Transverse colon (tissue), 4 donors: Measurements from ENCODE around the gene CACNA1C. TPM values are rescaled to one million over a fixed set of nuclear protein-coding genes. Genes with fewer than 3 reads are reported as not detected.

Experiments
- DNase-seq: peaks from one replicate; pipeline ENCODE4 v3.0.0-alpha.2; 2019
- H3K27ac ChIP-seq, 4 donors: fragments of 200-600 bp; sonication (generic); 2 replicates each; pipeline ENCODE4 v1.5.1; 2016 to 2018; ENCODE audit warnings: inconsistent platforms in 4 of 4
- H3K27me3 ChIP-seq: fragments of 200-600 bp; sonication (generic); 2 replicates; pipeline ENCODE4 v1.5.1; 2017; ENCODE audit warnings: inconsistent platforms
- H3K36me3 ChIP-seq, 4 donors: fragments of 200-600 bp; sonication (generic); 2 replicates each; pipeline ENCODE4 v1.5.1; 2017 to 2019; ENCODE audit warnings: inconsistent platforms in 4 of 4
- H3K4me1 ChIP-seq, 4 donors: fragments of 200-600 bp; sonication (generic); 2 replicates each; pipeline ENCODE4 v1.5.1; 2017 to 2020; ENCODE audit warnings: inconsistent platforms in 4 of 4
- H3K4me3 ChIP-seq, 4 donors: fragments of 200-600 bp; sonication (generic); 1 replicate in 1 of 4; 2 replicates in 3 of 4; pipeline versions ENCODE4 v1.5.1 to v1.6.1; 2017 to 2019; ENCODE audit warnings: inconsistent platforms in 4 of 4
- H3K9me3 ChIP-seq, 2 donors: fragments of 200-600 bp; sonication (generic); 2 replicates each; pipeline ENCODE4 v1.5.1; 2017 to 2019; ENCODE audit warnings: inconsistent platforms in 2 of 2
- EP300 ChIP-seq: sonication (generic); formaldehyde crosslinking; IDR thresholded peaks from one replicate; pipeline ENCODE4 v1.6.1; 2017; ENCODE audit warnings: antibody characterized with exemption, low read depth
- POLR2A ChIP-seq: fragments of 450-650 bp; IDR thresholded peaks from one replicate; pipeline ENCODE4 v1.6.1; 2016; ENCODE audit warnings: antibody characterized with exemption, mild to moderate bottlenecking, moderate library complexity
- POLR2AphosphoS5 ChIP-seq, 3 donors: sonication (generic); formaldehyde crosslinking; IDR thresholded peaks; one replicate each; pipeline ENCODE4 v1.6.1; 2016; ENCODE audit warnings: antibody characterized with exemption in 3 of 3
- WGBS, 2 donors: methylation state at CpG; one replicate each; pipeline ENCODE4 v1.1.5; 2018; ENCODE audit warnings: low coverage in 1 of 2; 5-methylcytosine and 5-hydroxymethylcytosine counted together
- in situ Hi-C, 4 donors: fragments of 200-750 bp; cut with MboI; loops; one replicate each; pipeline versions ENCODE4 v1.15.0 to v1.15.1; 2017; ENCODE audit warnings: low sequenced_read_pairs in 3 of 4, low pct_ligation_motif_present in 1 of 4, low pct_unique_long_range_greater_than_20kb in 1 of 4
- intact Hi-C: fragments of 100-400 bp; cut with DNase I; formaldehyde crosslinking; loops from one replicate; pipeline ENCODE4 v1.15.1; 2023; ENCODE audit warnings: low total_unique reads
- total RNA-seq, 4 donors: library from RNA; depleted of rRNA; stranded (reverse); fragments of >200 nt; gene quantifications; one replicate each; pipeline ENCODE4 v1.1.0, GENCODE V29; 2016
- TF ChIP-seq, protein P1 (sequence below), 5 experiments: fragments of 200-600 bp in 3 of 5; fragments of 450-650 bp in 2 of 5; sonication (generic) in 3 of 5; IDR thresholded peaks; 1 replicate in 2 of 5; 2 replicates in 3 of 5; pipeline ENCODE4 v1.5.1; 2016 to 2017; ENCODE audit warnings: antibody characterized with exemption in 5 of 5, inconsistent platforms in 3 of 5, mild to moderate bottlenecking in 2 of 5, moderate library complexity in 1 of 5

Gene CACNA1C
- total RNA-seq, 4 donors from 2014 or later = 18.8 to 35.2 (median 24.8) TPM

DNA sequence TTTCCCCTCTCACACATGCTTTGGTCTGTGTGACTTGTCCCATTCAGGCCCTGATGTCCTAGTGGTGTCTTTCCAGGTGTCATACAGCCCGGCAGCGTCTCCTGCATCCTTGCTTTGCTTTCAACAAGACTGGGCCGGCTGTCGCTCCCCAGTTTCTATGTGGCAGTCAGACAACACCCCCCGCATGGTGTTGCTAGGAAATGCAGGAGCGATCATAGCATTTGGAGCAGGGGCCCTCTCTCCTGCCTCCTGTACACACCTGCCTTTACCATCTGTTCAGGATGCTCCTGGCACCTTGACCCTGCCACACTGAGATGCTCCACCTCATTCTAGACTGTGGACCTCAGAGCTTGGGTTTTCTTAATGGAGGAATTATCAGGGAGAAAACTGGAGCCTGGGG lies 29.5 kb downstream of the CACNA1C start:
- TF ChIP-seq POLR2AphosphoS5 (IDR thresholded peaks at IDR 0.05) (no peak), POLR2A (no peak), EP300 (no peak)
- TF ChIP-seq, protein P1, sequence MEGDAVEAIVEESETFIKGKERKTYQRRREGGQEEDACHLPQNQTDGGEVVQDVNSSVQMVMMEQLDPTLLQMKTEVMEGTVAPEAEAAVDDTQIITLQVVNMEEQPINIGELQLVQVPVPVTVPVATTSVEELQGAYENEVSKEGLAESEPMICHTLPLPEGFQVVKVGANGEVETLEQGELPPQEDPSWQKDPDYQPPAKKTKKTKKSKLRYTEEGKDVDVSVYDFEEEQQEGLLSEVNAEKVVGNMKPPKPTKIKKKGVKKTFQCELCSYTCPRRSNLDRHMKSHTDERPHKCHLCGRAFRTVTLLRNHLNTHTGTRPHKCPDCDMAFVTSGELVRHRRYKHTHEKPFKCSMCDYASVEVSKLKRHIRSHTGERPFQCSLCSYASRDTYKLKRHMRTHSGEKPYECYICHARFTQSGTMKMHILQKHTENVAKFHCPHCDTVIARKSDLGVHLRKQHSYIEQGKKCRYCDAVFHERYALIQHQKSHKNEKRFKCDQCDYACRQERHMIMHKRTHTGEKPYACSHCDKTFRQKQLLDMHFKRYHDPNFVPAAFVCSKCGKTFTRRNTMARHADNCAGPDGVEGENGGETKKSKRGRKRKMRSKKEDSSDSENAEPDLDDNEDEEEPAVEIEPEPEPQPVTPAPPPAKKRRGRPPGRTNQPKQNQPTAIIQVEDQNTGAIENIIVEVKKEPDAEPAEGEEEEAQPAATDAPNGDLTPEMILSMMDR (IDR thresholded peaks at IDR 0.05) = no peak
- Histone ChIP-seq H3K4me3 (no peak overlapping the region), H3K27me3 (no peaks in the 10 kb centered on the region), H3K4me1 (peaks cover 0 to 9% (median 3%) of the 10 kb centered on the region in 4 donors), H3K36me3 (no peaks in the 10 kb centered on the region), H3K27ac (peak overlapping the region; percentile 19 to 70 (median 43)), H3K9me3 (no peaks in the 10 kb centered on the region)
- 95% methylated on average over 6 of the region's 6 CpGs; no CpG with 5 or more reads in 1 of the 2 donors for WGBS, 2 donors
- in situ Hi-C loops = no loop called here
- DNase-seq = no peak
- intact Hi-C loops = no loop called here

DNA sequence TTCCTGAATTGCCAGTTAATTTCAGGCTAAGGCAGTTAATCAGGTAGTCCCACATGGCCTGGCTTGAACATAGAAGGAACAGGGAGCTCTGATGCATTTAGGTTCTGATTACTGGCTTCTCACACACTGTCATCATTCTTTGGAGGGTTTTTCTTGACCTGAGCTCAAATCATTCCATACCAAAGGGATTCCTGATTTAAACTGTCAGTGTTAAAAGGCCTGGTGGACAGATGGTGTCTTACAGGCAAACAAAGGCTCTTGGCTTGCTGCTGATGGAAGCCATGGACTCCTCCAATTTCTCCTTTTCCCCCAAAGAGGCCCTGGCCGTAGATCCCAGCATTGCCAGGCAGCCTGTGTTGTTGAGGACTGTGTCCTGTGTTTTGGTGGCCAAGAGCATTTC lies 30.2 kb downstream of the CACNA1C start:
- Histone ChIP-seq H3K4me3 (no peak overlapping the region), H3K27ac (peak overlapping the region; percentile 19 to 70 (median 46)), H3K36me3 (no peaks in the 10 kb centered on the region), H3K9me3 (no peaks in the 10 kb centered on the region), H3K4me1 (peaks cover 0 to 9% (median 3%) of the 10 kb centered on the region in 4 donors), H3K27me3 (no peaks in the 10 kb centered on the region)
- WGBS, 2 donors = 56% methylated on average over 1 of the region's 1 CpG; no CpG with 5 or more reads in 1 of the 2 donors
- DNase-seq = no peak
- no peak for TF ChIP-seq POLR2AphosphoS5 (IDR thresholded peaks at IDR 0.05)
- no peak for TF ChIP-seq EP300
- TF ChIP-seq, protein P1 (IDR thresholded peaks at IDR 0.05) = no peak
- no peak for TF ChIP-seq POLR2A
- in situ Hi-C loops = no loop called here
- intact Hi-C loops = no loop called here

DNA sequence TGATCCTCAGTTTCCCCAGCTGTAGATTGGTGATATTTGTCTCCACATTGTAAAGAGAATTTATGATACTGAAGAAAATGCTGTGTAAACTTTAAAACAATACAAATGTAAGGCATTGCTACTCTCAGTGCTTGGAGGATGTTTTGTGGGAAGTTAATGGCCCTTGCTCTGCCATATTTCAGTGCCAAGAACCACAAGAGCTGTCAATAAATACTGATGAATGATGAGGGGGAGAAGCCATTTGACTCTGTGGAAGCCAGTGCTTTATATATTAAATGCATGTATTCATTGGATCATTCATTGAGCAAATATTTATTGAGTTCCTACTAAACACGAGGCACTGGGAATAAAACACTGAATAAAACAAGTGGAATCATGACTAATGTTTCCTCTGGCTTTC lies 30.8 kb downstream of the CACNA1C start:
- peak overlapping the region; percentile 19 to 70 (median 48) for H3K27ac ChIP-seq
- no peaks in the 10 kb centered on the region for H3K27me3 ChIP-seq
- intact Hi-C loops (no loop called here), in situ Hi-C loops (no loop called here)
- no peak overlapping the region for H3K4me3 ChIP-seq
- no peak for TF ChIP-seq POLR2A
- TF ChIP-seq, protein P1 (IDR thresholded peaks at IDR 0.05) = no peak
- WGBS, 2 donors = 29 to 36% methylated on average over 1 of the region's 1 CpG
- H3K9me3 ChIP-seq = no peaks in the 10 kb centered on the region
- no peaks in the 10 kb centered on the region for H3K36me3 ChIP-seq
- peaks cover 0 to 9% (median 3%) of the 10 kb centered on the region in 4 donors for H3K4me1 ChIP-seq
- DNase-seq = no peak

DNA sequence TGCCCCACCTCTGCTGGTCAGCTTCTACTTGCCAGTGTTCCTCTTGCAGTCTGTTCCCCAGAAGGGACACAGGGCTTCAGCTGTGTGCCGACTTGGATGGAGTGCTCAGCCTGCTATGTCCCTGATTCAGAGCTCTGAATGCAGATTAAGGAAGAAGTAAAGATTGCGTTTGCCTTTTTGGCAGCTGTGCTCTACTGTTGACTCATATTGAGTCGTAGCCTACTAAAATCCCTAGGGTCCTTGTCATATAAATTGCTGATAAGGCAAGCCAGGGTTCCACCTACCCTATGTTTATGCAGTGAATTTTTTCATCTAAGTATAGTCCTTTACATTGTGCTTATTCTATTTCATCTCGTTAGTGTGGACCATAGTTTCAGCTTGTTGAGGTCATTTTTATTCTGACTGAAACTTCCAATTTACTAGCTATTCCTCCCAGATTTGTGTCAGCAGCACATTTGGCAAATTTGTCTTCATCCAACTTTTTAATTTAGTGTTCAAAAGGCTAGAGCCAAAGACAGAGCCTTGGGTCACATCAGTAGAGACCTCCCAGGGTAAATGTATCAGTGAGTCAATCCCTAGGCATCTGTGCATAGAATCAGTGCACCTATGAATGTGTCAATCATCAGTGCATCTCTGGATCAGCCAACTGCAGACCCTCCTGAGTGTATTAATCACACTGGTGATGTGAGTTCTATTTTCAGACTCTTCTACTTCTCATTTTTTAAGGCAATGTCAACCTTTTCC lies 31.9 kb downstream of the CACNA1C start:
- intact Hi-C loops (no loop called here), in situ Hi-C loops (no loop called here)
- no peak for DNase-seq
- no peaks in the 10 kb centered on the region for H3K9me3 ChIP-seq
- H3K27ac ChIP-seq = peak overlapping the region; percentile 0 to 59 (median 51)
- H3K4me3 ChIP-seq = no peak overlapping the region
- no peaks in the 10 kb centered on the region for H3K27me3 ChIP-seq
- no peaks in the 10 kb centered on the region for H3K36me3 ChIP-seq
- WGBS, 2 donors = 19 to 37% methylated on average over 3 to 4 of the region's 4 CpGs
- TF ChIP-seq, protein P1 (IDR thresholded peaks at IDR 0.05) = no peak
- TF ChIP-seq EP300 (no peak), POLR2AphosphoS5 (IDR thresholded peaks at IDR 0.05) (no peak), POLR2A (no peak)
- peaks cover 0 to 9% (median 3%) of the 10 kb centered on the region in 4 donors for H3K4me1 ChIP-seq
